ENCODE results near the gene STRIP1.

STRIP1 gene

GRCh38 chr1:109996476-109996875 is 37.9 kb upstream of the STRIP1 start:
- Histone ChIP-seq H3K9ac (ENCODE audit: low read length) (no peak overlapping the region), H3K9me3 (replicated peaks; ENCODE audit: insufficient read depth, low read length) (no peaks in the 10 kb centered on the region), H3K79me2 (ENCODE audit: low read length) (no peaks in the 10 kb centered on the region), H3K4me2 (ENCODE audit: low read depth, low read length) (no peak overlapping the region), H3K9me2 (replicated peaks; ENCODE audit: insufficient read depth, low read length) (no peaks in the 10 kb centered on the region), H3K27me3 (replicated peaks; ENCODE audit: insufficient read depth, low read length) (no peaks in the 10 kb centered on the region), H3K36me3 (replicated peaks; ENCODE audit: insufficient read depth, low read length) (no peaks in the 10 kb centered on the region), H3K4me3 (ENCODE audit: low read length) (no peak overlapping the region), H3F3A (ENCODE audit: insufficient read depth, low read length) (no peaks in the 10 kb centered on the region), H3K4me1 (ENCODE audit: low read length) (no peaks in the 10 kb centered on the region), H4K20me1 (ENCODE audit: insufficient read depth, low read length) (no peaks in the 10 kb centered on the region), H3K27ac (ENCODE audit: low read length) (no peak overlapping the region), H2AFZ (ENCODE audit: low read length) (no peak overlapping the region)
- no peak for DNase-seq
- no peak for TF ChIP-seq EZH2phosphoT487 (IDR thresholded peaks at IDR 0.05; ENCODE audit: low read length)
- TF ChIP-seq EZH2 (optimal IDR thresholded peaks at IDR 0.05; ENCODE audit: low read depth, low read length): no peak
- no peak for TF ChIP-seq CTCF (IDR thresholded peaks at IDR 0.05; ENCODE audit: low read length)

- H3K36me3 ChIP-seq (replicated peaks; ENCODE audit: insufficient read depth, low read length): no peaks in the 10 kb centered on the region
- no peak overlapping the region for H3K27ac ChIP-seq (ENCODE audit: low read length)
- no peaks in the 10 kb centered on the region for H3K79me2 ChIP-seq (ENCODE audit: low read length)
- no peaks in the 10 kb centered on the region for H3F3A ChIP-seq (ENCODE audit: insufficient read depth, low read length)
- no peaks in the 10 kb centered on the region for H4K20me1 ChIP-seq (ENCODE audit: insufficient read depth, low read length)
- no peak overlapping the region for H3K4me2 ChIP-seq (ENCODE audit: low read depth, low read length)
- H3K4me1 ChIP-seq (ENCODE audit: low read length): no peaks in the 10 kb centered on the region
- DNase-seq: no peak
- H2AFZ ChIP-seq (ENCODE audit: low read length): no peak overlapping the region
- no peaks in the 10 kb centered on the region for H3K27me3 ChIP-seq (replicated peaks; ENCODE audit: insufficient read depth, low read length)
- H3K9ac ChIP-seq (ENCODE audit: low read length): no peak overlapping the region
- no peaks in the 10 kb centered on the region for H3K9me2 ChIP-seq (replicated peaks; ENCODE audit: insufficient read depth, low read length)
- H3K4me3 ChIP-seq (ENCODE audit: low read length): no peak overlapping the region
- no peaks in the 10 kb centered on the region for H3K9me3 ChIP-seq (replicated peaks; ENCODE audit: insufficient read depth, low read length)
- TF ChIP-seq EZH2phosphoT487 (IDR thresholded peaks at IDR 0.05; ENCODE audit: low read length) (no peak), EZH2 (optimal IDR thresholded peaks at IDR 0.05; ENCODE audit: low read depth, low read length) (no peak), CTCF (IDR thresholded peaks at IDR 0.05; ENCODE audit: low read length) (no peak)
Measured at GRCh38 chr1:109997204-109997866, 37.1 kb upstream of the STRIP1 start.

DNA sequence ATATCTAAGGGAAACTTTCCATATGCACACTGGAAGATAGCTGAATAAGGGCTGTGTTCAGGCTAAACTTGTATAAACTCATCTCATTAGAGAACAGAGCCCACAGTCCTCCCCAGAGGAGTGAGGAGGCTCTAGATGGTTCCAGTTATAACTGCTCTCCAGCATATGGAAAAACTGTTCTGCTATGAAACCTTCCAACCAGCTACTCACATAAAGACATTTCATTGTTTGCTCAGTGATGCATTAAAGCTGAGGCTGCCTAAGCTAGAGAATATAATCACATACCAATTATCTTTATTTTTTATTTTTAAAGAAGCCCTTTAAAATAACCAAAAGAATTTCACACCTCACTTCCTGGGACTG is 36.6 kb upstream of the STRIP1 start:
- H3K79me2 ChIP-seq (ENCODE audit: low read length): no peaks in the 10 kb centered on the region
- no peaks in the 10 kb centered on the region for H3K36me3 ChIP-seq (replicated peaks; ENCODE audit: insufficient read depth, low read length)
- no peaks in the 10 kb centered on the region for H3K4me1 ChIP-seq (ENCODE audit: low read length)
- H3K4me3 ChIP-seq (ENCODE audit: low read length): no peak overlapping the region
- TF ChIP-seq CTCF (IDR thresholded peaks at IDR 0.05; ENCODE audit: low read length) (no peak), EZH2 (optimal IDR thresholded peaks at IDR 0.05; ENCODE audit: low read depth, low read length) (no peak), EZH2phosphoT487 (IDR thresholded peaks at IDR 0.05; ENCODE audit: low read length) (no peak)
- no peak overlapping the region for H2AFZ ChIP-seq (ENCODE audit: low read length)
- H3K9me2 ChIP-seq (replicated peaks; ENCODE audit: insufficient read depth, low read length): no peaks in the 10 kb centered on the region
- H3K27me3 ChIP-seq (replicated peaks; ENCODE audit: insufficient read depth, low read length): no peaks in the 10 kb centered on the region
- H4K20me1 ChIP-seq (ENCODE audit: insufficient read depth, low read length): no peaks in the 10 kb centered on the region
- H3K9me3 ChIP-seq (replicated peaks; ENCODE audit: insufficient read depth, low read length): no peaks in the 10 kb centered on the region
- H3K9ac ChIP-seq (ENCODE audit: low read length): no peak overlapping the region
- no peak overlapping the region for H3K27ac ChIP-seq (ENCODE audit: low read length)
- no peak overlapping the region for H3K4me2 ChIP-seq (ENCODE audit: low read depth, low read length)
- H3F3A ChIP-seq (ENCODE audit: insufficient read depth, low read length): no peaks in the 10 kb centered on the region
- no peak for DNase-seq

Data from MM.1S (cell line).